ENCODE results near the gene DNAH8.

The DNAH8 gene

DNA sequence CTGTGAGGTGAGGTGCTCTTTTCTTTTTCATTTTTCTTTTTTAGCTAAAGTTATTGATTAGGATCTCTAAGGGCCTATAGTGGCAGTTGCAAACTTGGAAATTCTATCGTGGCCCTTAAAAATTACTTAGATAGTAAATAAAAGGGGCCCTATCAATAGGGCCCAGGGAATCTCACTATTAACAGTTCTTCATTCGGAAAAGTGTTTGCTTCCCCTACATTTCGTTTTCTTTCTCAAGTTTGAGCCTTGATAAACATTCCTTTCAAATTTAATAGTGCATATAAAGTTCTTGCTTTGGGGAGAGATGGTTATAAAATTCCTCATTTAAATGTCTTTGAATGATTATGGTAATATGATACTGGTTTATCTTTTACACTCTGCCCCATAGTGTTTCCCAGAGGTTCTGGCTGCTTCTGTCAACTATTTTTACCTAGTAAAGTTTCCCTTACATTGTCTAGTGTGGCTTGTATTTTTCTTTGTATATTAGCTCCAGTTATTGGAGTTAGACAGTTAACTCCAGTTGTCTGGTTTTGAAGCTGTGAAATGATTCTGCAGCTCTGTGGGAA is 263.1 kb downstream of the DNAH8 start:
- Histone ChIP-seq H3K9me3 (ENCODE audit: low read length) (no peaks in the 10 kb centered on the region), H3K4me3 (ENCODE audit: low read depth in 1 of 2, low read length in 2 of 2) (no peak overlapping the region), H3K27me3 (ENCODE audit: control insufficient read depth in 1 of 2, insufficient read depth in 2 of 2, low read length in 2 of 2) (peaks cover 23 to 40% of the 10 kb centered on the region in 2 donors)

DNA sequence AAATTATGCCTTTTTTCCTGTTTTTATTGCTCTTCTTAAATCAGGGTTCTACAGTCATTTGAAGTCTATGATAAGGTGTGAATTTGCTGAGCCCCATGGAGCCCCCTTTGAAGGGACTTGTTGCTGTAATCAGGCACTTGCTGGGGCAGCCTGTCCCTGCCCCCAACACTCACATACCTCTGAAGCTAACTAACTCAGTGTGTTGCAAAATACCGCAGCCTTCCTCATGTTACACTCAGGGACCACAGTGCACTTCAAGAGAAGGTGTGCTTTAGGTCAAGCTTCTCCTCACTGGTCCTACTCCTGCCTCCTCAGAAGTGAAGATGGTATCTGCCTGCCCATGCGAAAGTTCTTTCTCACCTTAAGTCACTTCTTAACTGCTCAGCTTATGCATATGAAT is 267.4 kb downstream of the DNAH8 start:
- Histone ChIP-seq H3K36me3 (ENCODE audit: insufficient read depth, low read length) (no peaks in the 10 kb centered on the region), H3K9ac (ENCODE audit: low read length) (no peak overlapping the region), H3K27me3 (ENCODE audit: control insufficient read depth in 1 of 2, insufficient read depth in 2 of 2, low read length in 2 of 2) (peaks cover 23 to 33% of the 10 kb centered on the region in 2 donors), H3K4me3 (ENCODE audit: low read depth in 1 of 2, low read length in 2 of 2) (no peak overlapping the region), H3K4me1 (ENCODE audit: insufficient read depth, low read length) (peaks cover under 1% of the 10 kb centered on the region), H3K9me3 (ENCODE audit: low read length) (no peaks in the 10 kb centered on the region), H3K27ac (ENCODE audit: low read depth, low read length) (no peak overlapping the region)

More for the DNA sequence above, 263.1 kb downstream of the DNAH8 start:
- peaks cover 22% of the 10 kb centered on the region for H3K4me1 ChIP-seq (ENCODE audit: insufficient read depth, low read length)
- H3K27ac ChIP-seq (ENCODE audit: low read depth, low read length): no peak overlapping the region
- no peaks in the 10 kb centered on the region for H3K36me3 ChIP-seq (ENCODE audit: insufficient read depth, low read length)
- H3K9ac ChIP-seq (ENCODE audit: low read length): no peak overlapping the region

DNA sequence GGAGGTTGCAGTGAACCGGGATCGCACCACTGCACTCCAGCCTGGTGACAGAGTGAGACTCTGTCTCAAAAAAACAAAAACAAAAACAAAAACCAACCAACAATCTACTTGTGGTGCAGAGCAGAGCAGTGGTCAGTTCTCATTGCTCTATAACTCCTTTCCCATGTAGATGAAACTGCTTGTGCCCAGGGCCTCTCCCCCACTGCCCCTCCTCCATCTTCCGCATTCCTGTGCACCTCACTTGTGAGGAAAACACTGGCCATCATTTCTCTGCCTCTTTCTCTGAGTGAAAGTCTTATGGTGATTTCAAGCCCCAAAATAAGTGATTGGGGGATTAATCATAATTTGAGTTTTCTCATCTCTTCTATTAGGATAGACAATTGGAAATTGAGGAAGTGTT is 269.6 kb downstream of the DNAH8 start:
- H3K4me3 ChIP-seq (ENCODE audit: low read depth in 1 of 2, low read length in 2 of 2): no peak overlapping the region
- no peaks in the 10 kb centered on the region for H3K36me3 ChIP-seq (ENCODE audit: insufficient read depth, low read length)
- peaks cover 11 to 12% of the 10 kb centered on the region in 2 donors for H3K27me3 ChIP-seq (ENCODE audit: control insufficient read depth in 1 of 2, insufficient read depth in 2 of 2, low read length in 2 of 2)
- H3K4me1 ChIP-seq (ENCODE audit: insufficient read depth, low read length): no peaks in the 10 kb centered on the region
- no peak overlapping the region for H3K27ac ChIP-seq (ENCODE audit: low read depth, low read length)
- H3K9ac ChIP-seq (ENCODE audit: low read length): no peak overlapping the region
- no peaks in the 10 kb centered on the region for H3K9me3 ChIP-seq (ENCODE audit: low read length)

DNA sequence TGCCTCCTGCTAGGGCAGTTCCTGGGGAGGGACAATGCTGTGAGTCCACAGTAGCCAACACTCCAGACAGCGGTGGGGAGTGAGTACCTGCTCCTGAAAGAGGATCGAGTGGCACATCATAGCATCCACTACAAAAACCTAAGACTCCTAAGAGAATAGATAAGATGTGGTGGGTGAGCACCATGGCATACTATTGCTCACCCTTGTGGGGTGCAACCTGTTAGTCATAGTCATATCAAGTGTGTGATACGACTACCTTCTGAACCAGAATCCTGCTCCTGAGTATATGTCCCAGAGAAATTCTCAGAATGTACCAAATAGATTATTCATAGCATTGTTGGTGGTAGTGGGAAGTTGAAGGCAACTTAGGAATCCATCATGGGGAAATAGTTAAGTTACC is 270.7 kb downstream of the DNAH8 start:
- Histone ChIP-seq H3K9ac (ENCODE audit: low read length) (no peak overlapping the region), H3K4me3 (ENCODE audit: low read depth in 1 of 2, low read length in 2 of 2) (no peak overlapping the region), H3K36me3 (ENCODE audit: insufficient read depth, low read length) (no peaks in the 10 kb centered on the region), H3K27ac (ENCODE audit: low read depth, low read length) (no peak overlapping the region), H3K4me1 (ENCODE audit: insufficient read depth, low read length) (no peaks in the 10 kb centered on the region), H3K27me3 (ENCODE audit: control insufficient read depth in 1 of 2, insufficient read depth in 2 of 2, low read length in 2 of 2) (peaks cover 4 to 5% of the 10 kb centered on the region in 2 donors), H3K9me3 (ENCODE audit: low read length) (no peaks in the 10 kb centered on the region)

DNA sequence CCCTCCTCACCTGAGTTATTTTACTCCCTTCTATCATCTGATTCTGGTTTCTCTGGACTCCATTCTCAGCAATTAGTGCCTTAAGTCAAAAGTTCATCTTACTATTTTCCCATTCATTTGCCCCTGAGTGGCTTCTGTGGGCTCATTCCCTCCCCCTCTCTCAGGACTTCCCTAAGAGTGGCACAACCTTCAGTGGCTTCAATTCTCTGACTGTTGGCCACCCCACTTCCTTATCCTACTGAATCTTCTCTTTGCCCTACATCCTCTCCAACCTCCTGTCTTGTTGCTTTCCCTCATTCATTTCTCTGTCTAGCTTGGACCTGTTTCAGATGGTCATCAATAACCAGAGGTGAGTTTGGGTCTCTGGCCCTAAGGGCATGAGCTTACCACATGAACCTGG is 272.4 kb downstream of the DNAH8 start:
- Histone ChIP-seq H3K27me3 (ENCODE audit: control insufficient read depth in 1 of 2, insufficient read depth in 2 of 2, low read length in 2 of 2) (peaks cover 0 to 2% of the 10 kb centered on the region in 2 donors), H3K36me3 (ENCODE audit: insufficient read depth, low read length) (no peaks in the 10 kb centered on the region), H3K9me3 (ENCODE audit: low read length) (no peaks in the 10 kb centered on the region), H3K27ac (ENCODE audit: low read depth, low read length) (no peak overlapping the region), H3K4me3 (ENCODE audit: low read depth in 1 of 2, low read length in 2 of 2) (no peak overlapping the region), H3K4me1 (ENCODE audit: insufficient read depth, low read length) (no peaks in the 10 kb centered on the region), H3K9ac (ENCODE audit: low read length) (no peak overlapping the region)

DNA sequence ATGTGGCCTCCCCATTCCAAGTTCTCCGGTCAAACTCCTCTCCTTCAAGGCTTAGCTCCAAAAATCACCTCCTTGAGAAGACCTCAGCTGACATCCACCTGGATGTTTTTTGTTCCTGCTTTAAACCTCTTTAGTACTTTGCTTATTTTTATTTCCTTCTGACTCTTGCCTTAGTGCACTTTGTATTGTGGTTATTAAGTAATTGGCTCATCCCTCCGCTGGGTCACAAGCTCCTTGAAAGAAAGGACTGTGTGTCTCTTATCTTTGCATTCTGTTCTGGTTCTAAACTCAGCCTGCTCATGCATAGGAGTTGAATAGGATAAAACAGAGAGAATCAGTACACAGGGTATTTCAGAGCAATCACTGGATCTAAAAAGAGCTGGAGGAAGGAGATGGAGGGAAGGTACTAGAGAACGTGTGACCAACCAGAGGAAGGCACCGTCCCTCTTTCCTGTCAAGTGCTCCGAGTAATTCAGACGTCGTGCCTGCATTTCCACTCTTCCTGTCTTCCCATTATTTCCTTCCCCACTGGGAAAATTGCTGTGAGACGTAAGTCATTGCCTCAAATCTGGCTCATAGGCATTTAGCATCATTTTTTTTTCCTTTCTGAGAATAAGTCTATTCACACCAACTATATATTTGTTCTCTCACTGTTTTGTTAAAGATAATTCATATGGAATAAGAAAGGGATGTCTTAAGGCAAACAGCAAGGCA is 273.8 kb downstream of the DNAH8 start:
- Histone ChIP-seq H3K9me3 (ENCODE audit: low read length) (no peaks in the 10 kb centered on the region), H3K27me3 (ENCODE audit: control insufficient read depth in 1 of 2, insufficient read depth in 2 of 2, low read length in 2 of 2) (no peaks in the 10 kb centered on the region), H3K4me1 (ENCODE audit: insufficient read depth, low read length) (no peaks in the 10 kb centered on the region), H3K4me3 (ENCODE audit: low read depth in 1 of 2, low read length in 2 of 2) (no peak overlapping the region), H3K36me3 (ENCODE audit: insufficient read depth, low read length) (no peaks in the 10 kb centered on the region), H3K9ac (ENCODE audit: low read length) (no peak overlapping the region), H3K27ac (ENCODE audit: low read depth, low read length) (no peak overlapping the region)

DNA sequence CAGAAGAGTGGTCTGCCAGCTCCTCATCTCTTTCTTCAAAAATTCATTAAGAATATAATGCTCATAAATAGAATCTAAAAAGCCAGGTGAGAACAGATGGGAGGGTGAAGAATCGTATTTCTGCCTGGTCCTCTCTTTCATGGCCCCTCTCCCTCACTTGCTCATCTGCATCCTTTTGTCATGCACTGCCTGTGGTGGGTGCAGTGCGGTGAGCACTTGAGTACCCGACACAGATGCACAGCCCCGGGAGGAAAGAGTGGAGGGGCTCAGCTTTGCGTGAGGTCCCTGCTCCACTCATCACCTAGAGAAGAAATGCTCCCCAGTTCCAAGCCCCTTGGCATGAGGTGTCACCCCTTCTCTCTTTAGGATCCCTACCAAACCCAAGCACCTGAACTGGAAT is 275.4 kb downstream of the DNAH8 start:
- no peaks in the 10 kb centered on the region for H3K4me1 ChIP-seq (ENCODE audit: insufficient read depth, low read length)
- H3K27ac ChIP-seq (ENCODE audit: low read depth, low read length): no peak overlapping the region
- H3K9me3 ChIP-seq (ENCODE audit: low read length): no peaks in the 10 kb centered on the region
- H3K36me3 ChIP-seq (ENCODE audit: insufficient read depth, low read length): no peaks in the 10 kb centered on the region
- H3K4me3 ChIP-seq (ENCODE audit: low read depth in 1 of 2, low read length in 2 of 2): no peak overlapping the region
- H3K27me3 ChIP-seq (ENCODE audit: control insufficient read depth in 1 of 2, insufficient read depth in 2 of 2, low read length in 2 of 2): no peaks in the 10 kb centered on the region
- no peak overlapping the region for H3K9ac ChIP-seq (ENCODE audit: low read length)

DNA sequence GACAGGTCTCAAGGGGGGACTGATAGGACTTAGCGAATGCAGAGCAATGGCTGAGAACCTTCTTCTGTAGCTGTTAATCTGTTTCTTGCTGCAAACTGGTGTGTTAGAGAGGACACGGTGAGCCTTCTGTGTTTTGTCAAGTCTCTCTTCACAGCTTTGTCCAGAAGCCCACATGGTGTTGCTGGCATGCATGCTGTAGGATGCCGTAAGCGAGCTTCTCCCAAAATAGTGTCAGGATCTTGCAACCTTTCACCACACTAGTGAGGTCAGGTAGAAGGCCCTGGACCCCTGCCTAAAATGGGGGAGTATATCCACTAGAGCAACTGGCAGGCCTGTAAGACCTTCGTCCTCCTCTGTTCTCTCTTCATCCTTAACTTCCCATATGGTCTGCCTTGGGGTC is 281.6 kb downstream of the DNAH8 start:
- H3K27ac ChIP-seq (ENCODE audit: low read depth, low read length): no peak overlapping the region
- H3K36me3 ChIP-seq (ENCODE audit: insufficient read depth, low read length): no peaks in the 10 kb centered on the region
- no peaks in the 10 kb centered on the region for H3K4me1 ChIP-seq (ENCODE audit: insufficient read depth, low read length)
- no peaks in the 10 kb centered on the region for H3K9me3 ChIP-seq (ENCODE audit: low read length)
- H3K27me3 ChIP-seq (ENCODE audit: control insufficient read depth in 1 of 2, insufficient read depth in 2 of 2, low read length in 2 of 2): no peaks in the 10 kb centered on the region
- no peak overlapping the region for H3K4me3 ChIP-seq (ENCODE audit: low read depth in 1 of 2, low read length in 2 of 2)
- no peak overlapping the region for H3K9ac ChIP-seq (ENCODE audit: low read length)

DNA sequence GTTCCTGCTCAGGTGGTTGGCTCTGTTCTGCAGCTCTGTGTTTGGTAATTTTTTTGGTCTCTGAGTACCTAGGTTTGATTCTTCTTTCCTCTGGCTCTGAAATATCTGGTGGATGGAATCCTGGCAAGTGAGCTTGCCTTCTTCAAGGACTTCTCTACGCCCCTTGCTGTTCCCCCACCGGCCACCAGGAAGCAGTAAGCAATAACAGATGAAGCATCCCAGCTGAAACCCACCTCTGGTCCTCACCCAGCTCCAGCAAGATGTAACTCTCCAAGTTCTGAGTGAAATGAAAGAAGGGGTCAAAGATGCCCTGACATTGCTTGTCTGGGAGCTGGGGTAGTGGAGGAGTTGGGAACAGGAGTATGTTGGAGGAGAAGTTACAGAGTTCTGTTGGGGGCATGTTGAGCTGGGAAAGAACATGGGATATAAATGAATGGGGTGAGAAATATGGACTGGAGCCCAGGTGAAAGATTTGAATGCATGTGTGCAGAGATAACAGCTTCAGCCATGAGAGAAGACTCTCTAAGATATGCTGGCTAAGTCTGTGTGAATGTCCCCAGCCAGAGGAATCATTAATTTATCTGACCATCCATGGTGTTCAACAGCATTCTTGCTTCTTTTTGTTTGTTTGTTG is 282.1 kb downstream of the DNAH8 start:
- Histone ChIP-seq H3K27me3 (ENCODE audit: control insufficient read depth in 1 of 2, insufficient read depth in 2 of 2, low read length in 2 of 2) (no peaks in the 10 kb centered on the region), H3K4me3 (ENCODE audit: low read depth in 1 of 2, low read length in 2 of 2) (no peak overlapping the region), H3K9ac (ENCODE audit: low read length) (no peak overlapping the region), H3K36me3 (ENCODE audit: insufficient read depth, low read length) (no peaks in the 10 kb centered on the region), H3K27ac (ENCODE audit: low read depth, low read length) (no peak overlapping the region), H3K9me3 (ENCODE audit: low read length) (no peaks in the 10 kb centered on the region), H3K4me1 (ENCODE audit: insufficient read depth, low read length) (no peaks in the 10 kb centered on the region)

DNA sequence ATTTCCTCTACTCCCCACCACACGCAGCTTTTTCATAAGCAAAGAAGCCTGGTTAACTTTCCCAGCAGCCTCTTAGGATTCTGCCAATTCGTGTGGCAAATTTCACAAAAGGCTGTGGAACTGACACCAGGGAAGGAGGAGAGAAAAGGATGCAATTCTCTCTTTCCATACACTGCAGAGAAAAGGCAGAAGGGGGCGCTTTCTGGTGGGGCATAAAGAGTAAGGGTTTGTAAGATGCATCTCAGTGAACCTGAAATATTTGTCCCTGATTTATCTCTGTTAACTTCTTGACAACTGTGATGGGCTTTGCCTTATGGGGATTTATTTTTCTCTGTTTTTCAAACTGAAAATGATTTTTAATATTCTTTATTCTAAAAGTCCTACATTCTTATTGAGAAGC is 288.0 kb downstream of the DNAH8 start:
- no peaks in the 10 kb centered on the region for H3K36me3 ChIP-seq (ENCODE audit: insufficient read depth, low read length)
- H3K27me3 ChIP-seq (ENCODE audit: control insufficient read depth in 1 of 2, insufficient read depth in 2 of 2, low read length in 2 of 2): peaks cover 0 to 4% of the 10 kb centered on the region in 2 donors
- no peak overlapping the region for H3K9ac ChIP-seq (ENCODE audit: low read length)
- no peak overlapping the region for H3K4me3 ChIP-seq (ENCODE audit: low read depth in 1 of 2, low read length in 2 of 2)
- no peaks in the 10 kb centered on the region for H3K9me3 ChIP-seq (ENCODE audit: low read length)
- H3K4me1 ChIP-seq (ENCODE audit: insufficient read depth, low read length): no peaks in the 10 kb centered on the region
- no peak overlapping the region for H3K27ac ChIP-seq (ENCODE audit: low read depth, low read length)

DNA sequence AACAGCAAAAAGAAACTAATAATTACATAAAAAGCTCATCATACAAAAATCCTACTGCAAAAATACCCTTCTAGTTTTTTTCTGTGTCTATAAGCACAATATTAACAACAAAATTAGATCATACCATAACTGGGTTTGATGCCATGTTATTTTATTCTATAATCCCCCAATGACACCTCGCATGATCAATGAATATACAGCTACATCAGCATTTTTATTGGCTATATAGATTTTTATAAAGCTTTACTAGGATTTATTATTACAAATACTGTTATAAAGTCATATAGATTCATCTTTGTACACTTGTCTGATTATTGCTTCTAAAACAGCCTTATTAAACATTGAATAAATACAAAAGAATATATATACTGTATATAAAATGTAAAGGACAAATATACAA is 288.4 kb downstream of the DNAH8 start:
- no peak overlapping the region for H3K4me3 ChIP-seq (ENCODE audit: low read depth in 1 of 2, low read length in 2 of 2)
- no peaks in the 10 kb centered on the region for H3K4me1 ChIP-seq (ENCODE audit: insufficient read depth, low read length)
- H3K9ac ChIP-seq (ENCODE audit: low read length): no peak overlapping the region
- H3K27me3 ChIP-seq (ENCODE audit: control insufficient read depth in 1 of 2, insufficient read depth in 2 of 2, low read length in 2 of 2): peaks cover 0 to 4% of the 10 kb centered on the region in 2 donors
- no peaks in the 10 kb centered on the region for H3K36me3 ChIP-seq (ENCODE audit: insufficient read depth, low read length)
- H3K9me3 ChIP-seq (ENCODE audit: low read length): no peaks in the 10 kb centered on the region
- no peak overlapping the region for H3K27ac ChIP-seq (ENCODE audit: low read depth, low read length)

All from muscle layer of colon (tissue), 2 donors.